VCaP (cell line): Measurements from ENCODE around the gene MFSD6L.
"Not testable (repeated sequence)": the region's sequence is repeated elsewhere in the genome, so short reads cannot be mapped to it uniquely, and the experiment has no call there.

Source experiments
- H3K27ac ChIP-seq: fragments of 450-650 bp; 2 replicates; pipeline ENCODE4 v1.5.1; 2017
- TF ChIP-seq, protein P1 (sequence below): fragments of 450-650 bp; conservative IDR thresholded peaks from 2 replicates; pipeline ENCODE4 v1.5.1; 2017; ENCODE audit warnings: mild to moderate bottlenecking, moderate library complexity

MFSD6L gene

DNA sequence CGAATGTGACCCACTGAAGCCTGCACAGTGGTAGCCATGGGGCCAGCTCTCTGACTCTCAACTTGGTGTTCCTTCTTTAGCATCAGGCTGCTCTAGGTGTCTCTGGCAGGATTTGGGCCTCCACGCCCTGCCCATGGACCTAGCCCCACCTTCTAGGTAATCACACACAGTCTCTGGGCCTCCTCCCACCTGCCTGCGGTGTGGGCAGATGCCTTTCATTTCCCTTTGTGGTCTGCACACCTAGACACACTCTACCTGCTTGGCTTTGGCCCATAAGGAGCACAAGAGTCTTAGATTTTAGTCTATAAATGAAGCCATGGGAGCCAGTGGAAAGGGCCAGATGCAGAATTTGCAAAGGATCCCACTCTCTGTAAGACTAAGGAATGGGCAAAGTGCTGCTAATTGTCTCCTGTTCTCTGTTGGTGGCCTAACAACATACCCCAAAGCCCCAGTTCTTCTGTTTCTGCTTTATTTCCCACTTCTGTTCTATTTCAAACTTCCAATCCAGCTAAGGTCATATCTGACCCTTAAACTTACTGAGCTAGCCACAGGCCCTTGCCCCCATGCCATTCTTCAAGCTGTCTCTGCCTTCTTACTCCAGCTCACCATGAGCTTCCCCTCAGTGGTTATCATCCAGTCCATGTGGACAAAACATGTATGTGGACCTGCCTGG lies 7.2 kb upstream of the MFSD6L start:
- no peak overlapping the region for H3K27ac ChIP-seq
- TF ChIP-seq, protein P1, sequence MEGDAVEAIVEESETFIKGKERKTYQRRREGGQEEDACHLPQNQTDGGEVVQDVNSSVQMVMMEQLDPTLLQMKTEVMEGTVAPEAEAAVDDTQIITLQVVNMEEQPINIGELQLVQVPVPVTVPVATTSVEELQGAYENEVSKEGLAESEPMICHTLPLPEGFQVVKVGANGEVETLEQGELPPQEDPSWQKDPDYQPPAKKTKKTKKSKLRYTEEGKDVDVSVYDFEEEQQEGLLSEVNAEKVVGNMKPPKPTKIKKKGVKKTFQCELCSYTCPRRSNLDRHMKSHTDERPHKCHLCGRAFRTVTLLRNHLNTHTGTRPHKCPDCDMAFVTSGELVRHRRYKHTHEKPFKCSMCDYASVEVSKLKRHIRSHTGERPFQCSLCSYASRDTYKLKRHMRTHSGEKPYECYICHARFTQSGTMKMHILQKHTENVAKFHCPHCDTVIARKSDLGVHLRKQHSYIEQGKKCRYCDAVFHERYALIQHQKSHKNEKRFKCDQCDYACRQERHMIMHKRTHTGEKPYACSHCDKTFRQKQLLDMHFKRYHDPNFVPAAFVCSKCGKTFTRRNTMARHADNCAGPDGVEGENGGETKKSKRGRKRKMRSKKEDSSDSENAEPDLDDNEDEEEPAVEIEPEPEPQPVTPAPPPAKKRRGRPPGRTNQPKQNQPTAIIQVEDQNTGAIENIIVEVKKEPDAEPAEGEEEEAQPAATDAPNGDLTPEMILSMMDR, result no peak

DNA sequence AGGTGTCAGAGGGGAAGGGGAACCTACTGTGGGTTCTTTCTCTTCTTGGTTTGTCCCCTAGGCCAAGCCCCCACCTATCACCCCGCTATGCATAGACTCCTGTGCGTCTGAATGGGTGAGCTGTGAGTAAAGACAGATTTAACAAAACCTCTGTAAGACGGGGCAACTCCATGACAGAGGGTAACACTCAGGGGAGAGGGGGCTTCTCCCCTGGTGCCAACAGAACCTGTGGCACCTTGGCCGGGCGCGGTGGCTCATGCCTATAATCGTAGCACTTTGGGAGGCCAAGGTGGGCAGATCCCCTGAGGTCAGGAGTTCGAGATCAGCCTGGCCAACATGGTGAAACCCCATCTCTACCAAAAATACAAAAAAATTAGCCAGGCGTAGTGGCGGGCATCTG lies 6.2 kb upstream of the MFSD6L start:
- not testable (repeated sequence) for H3K27ac ChIP-seq

DNA sequence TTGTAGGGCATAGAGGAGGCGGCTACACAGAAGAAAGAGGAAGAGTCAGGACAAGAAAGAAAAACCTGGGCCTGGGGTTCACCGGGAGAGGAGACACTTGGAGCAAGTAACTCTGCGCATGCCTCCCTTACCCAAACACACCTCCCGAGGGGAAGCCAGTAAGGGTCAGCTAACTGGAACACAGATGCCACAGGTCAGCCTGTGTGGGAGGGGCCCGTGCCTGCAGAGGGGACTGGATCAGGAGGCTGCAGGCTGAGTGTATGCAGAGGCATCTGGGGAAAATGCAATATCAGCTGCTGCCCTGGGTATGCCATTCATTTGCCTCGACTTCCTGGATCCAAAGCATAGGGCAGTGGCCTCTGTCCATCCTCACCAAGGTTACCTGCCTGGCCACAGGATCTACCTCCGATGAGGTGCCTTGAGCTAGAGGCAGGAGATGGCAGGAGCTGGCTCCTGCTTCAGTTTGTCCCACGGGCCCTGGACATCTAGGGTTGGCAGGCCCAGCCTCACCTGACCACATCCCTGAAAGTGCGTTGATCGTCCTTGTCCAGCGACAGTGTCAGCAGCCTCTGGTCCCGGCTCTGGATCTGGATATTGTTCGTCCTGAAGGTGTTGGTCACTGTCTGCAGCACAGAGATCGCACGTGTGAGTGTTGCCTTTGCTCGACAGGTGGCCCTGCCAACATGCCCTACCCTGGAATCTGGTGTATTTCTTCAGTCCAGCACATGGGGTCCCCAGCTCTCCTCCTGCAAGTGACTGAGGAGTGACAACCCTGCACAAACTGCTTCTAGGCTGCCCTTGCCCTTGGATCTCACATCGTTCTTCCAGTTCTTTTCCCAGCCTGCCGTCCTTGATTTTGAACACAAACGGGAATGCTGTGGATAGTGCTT lies 4.6 kb upstream of the MFSD6L start:
- no peak overlapping the region for H3K27ac ChIP-seq
- TF ChIP-seq, protein P1, result no peak

DNA sequence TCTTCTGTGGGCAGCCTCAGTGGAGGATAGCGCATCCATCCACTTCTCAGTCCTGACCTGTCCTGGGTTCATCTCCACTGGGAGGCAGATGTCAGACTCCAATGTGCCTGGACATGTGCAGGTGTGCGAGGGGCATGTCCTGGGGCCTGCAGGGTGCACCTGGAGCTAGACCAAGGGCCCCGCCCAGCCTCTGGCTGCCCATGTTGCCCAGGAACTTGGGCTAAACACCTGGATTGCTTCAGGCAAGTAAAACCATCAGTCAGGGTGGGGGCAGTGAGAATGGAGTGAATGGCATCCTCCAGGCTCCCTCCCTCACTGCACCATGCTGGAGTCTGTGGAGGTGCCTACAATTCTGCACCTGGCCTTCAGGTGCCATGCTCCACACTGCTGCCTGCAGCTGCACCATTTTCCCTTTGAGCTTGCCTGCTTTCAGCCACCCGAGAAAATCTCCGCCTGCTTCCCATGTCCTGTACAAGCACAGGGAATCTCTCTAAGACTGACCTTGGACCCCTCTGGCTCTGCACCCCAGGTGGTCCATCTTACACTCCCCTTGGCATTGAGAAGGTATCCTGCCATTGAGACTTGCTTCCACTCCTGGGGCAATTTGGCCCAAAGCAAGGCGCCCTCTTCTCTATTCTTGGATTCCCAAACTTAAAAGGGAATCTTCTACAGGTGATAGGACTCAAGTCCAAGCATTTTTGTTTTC lies 2.1 kb upstream of the MFSD6L start:
- H3K27ac ChIP-seq, result no peak overlapping the region
- TF ChIP-seq, protein P1, result no peak

DNA sequence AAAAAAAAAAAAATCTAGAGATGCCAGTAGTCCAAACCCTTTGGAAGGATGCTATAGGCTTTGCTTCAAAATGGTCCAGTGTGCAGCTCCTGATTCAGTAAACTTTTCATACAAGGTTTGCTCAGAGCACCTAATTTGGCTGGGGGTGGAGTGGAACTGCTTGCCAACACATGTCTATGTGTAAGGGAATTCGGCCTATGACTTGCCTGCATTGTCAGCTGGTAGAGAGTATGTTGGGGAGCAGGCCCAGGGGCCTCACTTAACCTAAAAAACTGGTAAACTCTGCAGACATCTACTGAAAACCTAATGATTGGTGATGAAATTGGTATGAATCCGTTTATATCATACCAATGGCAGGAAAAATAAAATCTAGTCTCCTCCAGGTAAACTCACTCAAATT lies 1.5 kb upstream of the MFSD6L start:
- no peak overlapping the region for H3K27ac ChIP-seq
- TF ChIP-seq, protein P1, result no peak

DNA sequence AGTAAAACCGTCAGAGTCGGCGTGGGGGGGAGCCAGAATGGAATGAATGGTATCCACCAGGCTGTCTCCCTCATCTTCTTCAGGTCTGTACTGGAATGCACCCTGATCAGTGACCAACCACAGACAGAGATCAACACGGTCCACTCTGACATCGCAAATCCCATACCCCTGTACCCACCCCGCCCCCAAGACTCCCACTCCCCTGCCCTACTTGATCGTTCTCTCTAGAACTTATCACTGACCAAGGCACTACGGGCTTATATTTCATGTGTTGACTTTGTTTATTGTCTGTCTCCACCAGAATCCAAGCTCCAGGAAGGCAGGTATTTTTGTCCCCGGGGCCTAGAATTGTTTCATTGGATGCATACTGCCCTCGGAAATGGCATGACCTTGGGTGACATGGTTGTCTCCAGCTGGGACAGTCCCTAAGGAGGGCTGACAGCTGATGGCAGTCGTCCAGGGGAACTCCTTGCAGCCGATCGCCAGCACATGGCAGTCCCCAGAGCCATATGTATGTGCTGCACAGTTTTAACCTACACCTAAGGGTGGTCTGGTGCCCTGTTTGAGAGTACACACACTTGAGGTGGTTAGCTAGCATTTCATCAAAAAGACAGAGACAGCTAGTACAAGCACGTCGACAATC lies 526 bp upstream of the MFSD6L start:
- peak overlapping the region; percentile 66; the same call in 1 of the 2 replicates for H3K27ac ChIP-seq
- TF ChIP-seq, protein P1, result no peak

DNA sequence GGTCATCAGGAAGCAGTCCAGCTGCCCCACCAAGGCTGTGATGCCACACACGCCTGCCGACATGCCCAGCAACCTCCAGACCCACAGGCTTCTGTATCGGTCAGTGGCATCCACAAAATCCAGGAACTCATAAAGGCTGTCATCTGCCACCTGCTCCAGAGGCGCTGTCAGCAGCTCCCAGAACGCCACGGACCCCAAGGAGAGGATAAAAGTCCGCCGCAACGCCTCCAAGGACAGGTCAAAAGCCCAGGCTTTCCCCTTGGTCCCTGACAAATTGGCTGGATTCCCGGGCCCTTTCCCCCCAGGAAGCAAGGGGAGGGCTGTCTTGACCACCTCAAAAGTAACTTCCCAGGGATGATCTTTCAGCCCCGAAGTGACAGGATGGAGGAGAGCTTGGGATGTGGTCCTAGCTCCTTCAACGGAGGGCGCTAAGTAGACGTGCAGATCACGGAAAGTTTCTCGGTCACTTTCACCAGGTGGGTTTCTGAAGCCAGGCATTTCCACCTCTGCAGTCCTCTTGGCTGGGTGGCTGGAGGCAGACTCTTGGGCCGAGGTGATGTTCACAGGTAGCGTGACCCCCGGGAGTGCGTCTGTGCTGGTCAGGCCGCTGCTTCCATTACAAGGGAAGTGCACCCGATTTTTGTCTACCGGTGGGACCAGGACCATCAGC lies 854 bp downstream of the MFSD6L start:
- H3K27ac ChIP-seq, result peak overlapping the region; percentile 66; the same call in 1 of the 2 replicates
- TF ChIP-seq, protein P1, result no peak
